Activated CD8-positive, alpha-beta T cell treated with anti-CD3 and anti-CD28 coated beads, Interleukin-2, amount 10 ng/mL, durations not matched to agents 7 days and 5 days (primary cell): ENCODE data around the gene LCN1. TPM values are rescaled to one million over a fixed set of nuclear protein-coding genes. Genes with fewer than 3 reads are reported as not detected.
"Not testable (repeated sequence)": the region's sequence is repeated elsewhere in the genome, so short reads cannot be mapped to it uniquely, and the experiment has no call there.

ENCODE experiments used
- ATAC-seq: fragments of 150-1000 bp; cut with Tn5 transposase; one replicate; pipeline ENCODE4 v1.10.0; 2021; ENCODE audit warnings: moderate library complexity
- CTCF ChIA-PET: fragments of 350-600 bp; sonication (Branson Sonifier 250); formaldehyde crosslinking; loops from one replicate; lab custom pipeline; 2021; ENCODE audit warnings: antibody characterized with exemption; lab: Charles Lee
- POLR2A ChIA-PET: fragments of 350-600 bp; sonication (Branson Sonifier 250); formaldehyde crosslinking; loops from one replicate; lab custom pipeline; 2021; ENCODE audit warnings: antibody characterized with exemption; lab: Charles Lee
- DNase-seq: peaks from one replicate; pipeline ENCODE4 v3.0.0-alpha.2; 2020
- H3K27ac Mint-ChIP-seq: one replicate; pipeline ENCODE4 v1.8.0; 2021; ENCODE audit warnings: mild to moderate bottlenecking, mixed read lengths
- H3K27me3 Mint-ChIP-seq: one replicate; pipeline ENCODE4 v1.8.0; 2021; ENCODE audit warnings: low read depth, mixed read lengths
- H3K36me3 Mint-ChIP-seq: one replicate; pipeline ENCODE4 v1.8.0; 2021; ENCODE audit warnings: low read depth, mixed read lengths
- H3K4me1 Mint-ChIP-seq: one replicate; pipeline ENCODE4 v1.8.0; 2021; ENCODE audit warnings: low read depth, mixed read lengths
- H3K4me3 Mint-ChIP-seq: one replicate; pipeline ENCODE4 v1.8.0; 2021; ENCODE audit warnings: mild to moderate bottlenecking, mixed read lengths
- H3K9me3 Mint-ChIP-seq: one replicate; pipeline ENCODE4 v1.8.0; 2022; ENCODE audit warnings: mixed read lengths; ENCODE audit not compliant: insufficient read depth
- total RNA-seq, 2 experiments: library from RNA; stranded (reverse); gene quantifications; one replicate each; pipeline ENCODE4 v1.2.3, GENCODE V29; 2021

The LCN1 gene
- total RNA-seq, 2 experiments from 2014 or later = not detected

GRCh38 chr9:135533113-135533512 is 11.9 kb downstream of the LCN1 start:
- DNase-seq (no peak), ATAC-seq (no peak)
- Mint-ChIP-seq H3K9me3 (no peaks in the 10 kb centered on the region), H3K36me3 (no peaks in the 10 kb centered on the region), H3K27ac (no peak overlapping the region), H3K4me1 (no peaks in the 10 kb centered on the region), H3K27me3 (peaks cover 8% of the 10 kb centered on the region), H3K4me3 (no peak overlapping the region)
- ChIA-PET CTCF (no interaction called here), POLR2A (no interaction called here)

- DNase-seq (no peak), ATAC-seq (no peak)
- ChIA-PET POLR2A (no interaction called here), CTCF (no interaction called here)
- no peak overlapping the region for H3K27ac Mint-ChIP-seq
- H3K27me3 Mint-ChIP-seq = peaks cover 8% of the 10 kb centered on the region
- no peaks in the 10 kb centered on the region for H3K4me1 Mint-ChIP-seq
- no peaks in the 10 kb centered on the region for H3K36me3 Mint-ChIP-seq
- no peak overlapping the region for H3K4me3 Mint-ChIP-seq
- H3K9me3 Mint-ChIP-seq = no peaks in the 10 kb centered on the region
These were observed 12.4 kb downstream of the LCN1 start for GRCh38 chr9:135533674-135534073.

- H3K27me3 Mint-ChIP-seq, H3K36me3 Mint-ChIP-seq, H3K27ac Mint-ChIP-seq, DNase-seq, CTCF ChIA-PET, H3K4me1 Mint-ChIP-seq, ATAC-seq, H3K9me3 Mint-ChIP-seq, POLR2A ChIA-PET, H3K4me3 Mint-ChIP-seq: not testable (repeated sequence)
These were observed 13.0 kb downstream of the LCN1 start for GRCh38 chr9:135534192-135534711.

- POLR2A ChIA-PET, ATAC-seq, H3K4me3 Mint-ChIP-seq, H3K27ac Mint-ChIP-seq, H3K27me3 Mint-ChIP-seq, H3K36me3 Mint-ChIP-seq, H3K4me1 Mint-ChIP-seq, CTCF ChIA-PET, H3K9me3 Mint-ChIP-seq, DNase-seq: not testable (repeated sequence)
These were observed 13.6 kb downstream of the LCN1 start for GRCh38 chr9:135534826-135535225.

- H3K27ac Mint-ChIP-seq, H3K4me1 Mint-ChIP-seq, H3K27me3 Mint-ChIP-seq, CTCF ChIA-PET, DNase-seq, POLR2A ChIA-PET, H3K36me3 Mint-ChIP-seq, H3K4me3 Mint-ChIP-seq, H3K9me3 Mint-ChIP-seq, ATAC-seq: not testable (repeated sequence)
These were observed 14.4 kb downstream of the LCN1 start for GRCh38 chr9:135535631-135536030.

- Mint-ChIP-seq H3K36me3 (no peaks in the 10 kb centered on the region), H3K27me3 (peaks cover 10% of the 10 kb centered on the region), H3K27ac (no peak overlapping the region), H3K4me3 (no peak overlapping the region), H3K4me1 (no peaks in the 10 kb centered on the region), H3K9me3 (no peaks in the 10 kb centered on the region)
- CTCF ChIA-PET = no interaction called here
- POLR2A ChIA-PET = no interaction called here
- ATAC-seq = no peak
- no peak for DNase-seq
These were observed 15.0 kb downstream of the LCN1 start for GRCh38 chr9:135536216-135536615.

- ATAC-seq, CTCF ChIA-PET, H3K27me3 Mint-ChIP-seq, DNase-seq, H3K9me3 Mint-ChIP-seq, H3K4me3 Mint-ChIP-seq, H3K27ac Mint-ChIP-seq, H3K36me3 Mint-ChIP-seq, H3K4me1 Mint-ChIP-seq, POLR2A ChIA-PET: not testable (repeated sequence)
These were observed 22.1 kb downstream of the LCN1 start for GRCh38 chr9:135543262-135543894.

GRCh38 chr9:135544981-135545635 is 23.9 kb downstream of the LCN1 start:
- Mint-ChIP-seq H3K9me3 (no peaks in the 10 kb centered on the region), H3K4me3 (no peak overlapping the region), H3K27ac (no peak overlapping the region), H3K4me1 (no peaks in the 10 kb centered on the region), H3K27me3 (peaks cover 9% of the 10 kb centered on the region), H3K36me3 (no peaks in the 10 kb centered on the region)
- ChIA-PET POLR2A (no interaction called here), CTCF (no interaction called here)
- ATAC-seq = no peak
- DNase-seq = no peak

GRCh38 chr9:135545646-135546176 is 24.5 kb downstream of the LCN1 start, which contains the start of gene OBP2A:
Gene OBP2A, plus strand, starts transcription at chr9:135546126. Its CDS starts 55 bp downstream, at chr9:135546181.
- H3K9me3 Mint-ChIP-seq, H3K27me3 Mint-ChIP-seq, H3K4me1 Mint-ChIP-seq, CTCF ChIA-PET, H3K27ac Mint-ChIP-seq, ATAC-seq, DNase-seq, POLR2A ChIA-PET, H3K36me3 Mint-ChIP-seq, H3K4me3 Mint-ChIP-seq: not testable (repeated sequence)

GRCh38 chr9:135546792-135547617 is 25.8 kb downstream of the LCN1 start:
- H3K36me3 Mint-ChIP-seq, H3K9me3 Mint-ChIP-seq, H3K4me1 Mint-ChIP-seq, POLR2A ChIA-PET, H3K27ac Mint-ChIP-seq, H3K4me3 Mint-ChIP-seq, ATAC-seq, H3K27me3 Mint-ChIP-seq, CTCF ChIA-PET, DNase-seq: not testable (repeated sequence)

GRCh38 chr9:135547756-135548736 is 26.8 kb downstream of the LCN1 start:
- Mint-ChIP-seq H3K4me3 (no peak overlapping the region), H3K27me3 (peaks cover 5% of the 10 kb centered on the region), H3K27ac (no peak overlapping the region), H3K9me3 (no peaks in the 10 kb centered on the region), H3K36me3 (no peaks in the 10 kb centered on the region), H3K4me1 (no peaks in the 10 kb centered on the region)
- CTCF ChIA-PET = no interaction called here
- POLR2A ChIA-PET = no interaction called here
- DNase-seq (no peak), ATAC-seq (no peak)
